Panc1 (cell line): ENCODE measurements around the gene TMEM273. TPM values are rescaled to one million over a fixed set of nuclear protein-coding genes. Genes with fewer than 3 reads are reported as not detected.
A peak's percentile ranks its signal among the peaks of the same experiment; 100 is the strongest.

Source experiments
- ATAC-seq: fragments of 200-7000 bp; cut with Tn5 transposase; 2 replicates; pipeline ENCODE4 v1.9.1; 2020; ENCODE audit warnings: mild to moderate bottlenecking, moderate library complexity
- BruUV-seq: library from RNA; stranded (reverse); fragments of 400-500 nt; replicated peaks from 2 replicates; lab custom pipeline; 2021; lab: Mats Ljungman, UMichigan
- CTCF ChIA-PET: fragments of 300-600 bp; sonication (Branson Sonifier 250); formaldehyde crosslinking; loops from one replicate; lab custom pipeline; 2022; ENCODE audit warnings: antibody characterized with exemption; lab: Charles Lee
- POLR2A ChIA-PET: fragments of 300-600 bp; sonication (Branson Sonifier 250); formaldehyde crosslinking; loops from one replicate; lab custom pipeline; 2022; ENCODE audit warnings: antibody characterized with exemption; lab: Charles Lee
- DNase-seq: peaks from one replicate; pipeline ENCODE4 v3.0.0-alpha.2; 2010; ENCODE audit warnings: low read depth, low spot score
- H3K27ac ChIP-seq: 2 replicates; pipeline ENCODE4 v1.5.1; 2011; ENCODE audit warnings: mild to moderate bottlenecking, low read length, inconsistent platforms
- H3K27me3 ChIP-seq: fragments of 200-500 bp; sonication (Bioruptor generic); 2 replicates; pipeline ENCODE4 v1.6.0; 2014; ENCODE audit warnings: low read length, inconsistent platforms; ENCODE audit not compliant: control insufficient read depth, insufficient read depth
- H3K36me3 ChIP-seq: fragments of 200-500 bp; sonication (Bioruptor generic); 2 replicates; pipeline ENCODE4 v1.5.1; 2014; ENCODE audit warnings: inconsistent platforms, mild to moderate bottlenecking, low read length, moderate library complexity; ENCODE audit not compliant: control insufficient read depth, insufficient read depth
- H3K4me1 ChIP-seq: 2 replicates; pipeline ENCODE4 v1.5.1; 2011; ENCODE audit warnings: inconsistent platforms, mild to moderate bottlenecking, low read length, moderate library complexity; ENCODE audit not compliant: control insufficient read depth, insufficient read depth
- H3K4me3 ChIP-seq, 2 experiments: 2 replicates each; pipeline ENCODE4 v1.5.1; 2011 to 2012; ENCODE audit warnings: low read depth in 2 of 2, low read length in 2 of 2, mild to moderate bottlenecking in 2 of 2, inconsistent platforms in 1 of 2, moderate library complexity in 1 of 2
- H3K9me3 ChIP-seq: fragments of 200-500 bp; sonication (Bioruptor generic); 2 replicates; pipeline ENCODE4 v1.5.1; 2014; ENCODE audit warnings: low read depth, mild to moderate bottlenecking, inconsistent platforms, low read length, moderate library complexity; ENCODE audit not compliant: control insufficient read depth, insufficient read depth
- CTCF ChIP-seq: fragments of 450-650 bp; IDR thresholded peaks from 2 replicates; pipeline ENCODE4 v1.5.1; 2017; ENCODE audit warnings: mild to moderate bottlenecking
- POLR2AphosphoS5 ChIP-seq: IDR thresholded peaks from 2 replicates; pipeline ENCODE4 v1.6.1; 2012; ENCODE audit warnings: mild to moderate bottlenecking, low read depth, low read length, moderate library complexity
- REST ChIP-seq, 2 experiments: IDR thresholded peaks; 2 replicates each; pipeline ENCODE4 v1.6.1; 2011 to 2012; ENCODE audit warnings: low read depth in 2 of 2, control low read depth in 1 of 2, low read length in 1 of 2, mild to moderate bottlenecking in 1 of 2, moderate library complexity in 1 of 2; ENCODE audit not compliant: insufficient read depth in 1 of 2
- SIN3A ChIP-seq: IDR thresholded peaks from 2 replicates; pipeline ENCODE4 v1.6.1; 2012; ENCODE audit warnings: low read depth, mild to moderate bottlenecking, low read length, moderate library complexity, borderline replicate concordance; ENCODE audit not compliant: insufficient read depth
- TCF7L2 ChIP-seq: IDR thresholded peaks from 2 replicates; pipeline ENCODE4 v1.6.1; 2011; ENCODE audit warnings: mild to moderate bottlenecking, low read depth, low read length, inconsistent platforms
- in situ Hi-C: cut with HindIII; loops from 2 replicates; pipeline ENCODE4 v1.10.0; 2016; ENCODE audit warnings: low sequenced_read_pairs, low pct_unique_long_range_greater_than_20kb
- intact Hi-C: fragments of 100-400 bp; cut with micrococcal nuclease; formaldehyde crosslinking; loops from one replicate; pipeline ENCODE4 v1.10.0; 2022; ENCODE audit not compliant: unreplicated experiment
- total RNA-seq: library from RNA; stranded (reverse); gene quantifications from one replicate; pipeline ENCODE4 v1.2.1, GENCODE V29; 2021; ENCODE audit not compliant: unreplicated experiment

TMEM273 gene
- total RNA-seq, 1 experiment from 2014 or later: 0.23 TPM

- CTCF ChIA-PET: interaction anchor here (0.6 to 1.5 kb wide), 3 partner anchors 182 to 506 kb away, joined by 3 read pairs; no protein-coding TSS in a partner anchor
- DNase-seq (peak; percentile 7), ATAC-seq (peak; percentile 85)
- no peaks in the 10 kb centered on the region for H3K36me3 ChIP-seq
- H3K9me3 ChIP-seq: no peaks in the 10 kb centered on the region
- in situ Hi-C loops (no loop called here), intact Hi-C loops (loop anchor here (5.0 kb wide), 2 partner anchors 182 to 507 kb away; no protein-coding TSS in a partner anchor)
- H3K4me1 ChIP-seq: no peaks in the 10 kb centered on the region
- no TSS peak for BruUV-seq
- H3K4me3 ChIP-seq: no peak overlapping the region
- H3K27ac ChIP-seq: no peak overlapping the region
- TF ChIP-seq REST (IDR thresholded peaks at IDR 0.05; ENCODE audit: insufficient read depth in 1 of 2, low read depth in 2 of 2, low read length in 1 of 2) (no peak), POLR2AphosphoS5 (no peak), CTCF (peak; percentile 85; the same call in 1 of the 2 replicates), TCF7L2 (no peak), SIN3A (no peak)
- H3K27me3 ChIP-seq: no peaks in the 10 kb centered on the region; the same call in 1 of the 2 replicates
- POLR2A ChIA-PET: no interaction called here
These were observed 23.5 kb downstream of the TMEM273 start for GRCh38 chr10:49164559-49165188.

GRCh38 chr10:49163741-49164140 lies 24.4 kb downstream of the TMEM273 start:
- no peaks in the 10 kb centered on the region for H3K4me1 ChIP-seq
- H3K4me3 ChIP-seq: no peak overlapping the region
- peaks cover 2% of the 10 kb centered on the region; the same call in 1 of the 2 replicates for H3K27me3 ChIP-seq
- TF ChIP-seq REST (IDR thresholded peaks at IDR 0.05; ENCODE audit: insufficient read depth in 1 of 2, low read depth in 2 of 2, low read length in 1 of 2) (no peak), POLR2AphosphoS5 (no peak), SIN3A (no peak), TCF7L2 (no peak), CTCF (no peak)
- DNase-seq: no peak
- CTCF ChIA-PET: interaction anchor here (0.5 to 1.5 kb wide), 2 partner anchors 107 to 182 kb away, joined by 3 read pairs; no protein-coding TSS in a partner anchor
- no peak overlapping the region for H3K27ac ChIP-seq
- no peak for ATAC-seq
- intact Hi-C loops (loop anchor here (5.0 kb wide), 2 partner anchors 181 to 506 kb away; no protein-coding TSS in a partner anchor), in situ Hi-C loops (no loop called here)
- H3K9me3 ChIP-seq: no peaks in the 10 kb centered on the region
- BruUV-seq: no TSS peak
- POLR2A ChIA-PET: no interaction called here
- H3K36me3 ChIP-seq: no peaks in the 10 kb centered on the region
